ENCODE results near the gene DIABLO.

DIABLO gene

GRCh38 chr12:122187466-122187865, 38.4 kb downstream of the DIABLO start:
- Histone ChIP-seq H3K27me3 (ENCODE audit: insufficient read depth, low read depth, severe bottlenecking) (no peaks in the 10 kb centered on the region), H3K27ac (no peak overlapping the region), H3K4me3 (ENCODE audit: low read depth, low read length) (no peak overlapping the region), H3K9me3 (ENCODE audit: severe bottlenecking) (no peaks in the 10 kb centered on the region), H3K36me3 (no peaks in the 10 kb centered on the region)
- DNase-seq = no peak
- no peak for TF ChIP-seq CTCF (IDR thresholded peaks at IDR 0.05; ENCODE audit: low read depth, low read length)

- Histone ChIP-seq H3K4me3 (ENCODE audit: low read depth, low read length) (no peak overlapping the region), H3K27ac (no peak overlapping the region)
Measured at GRCh38 chr12:122185494-122186082, 40.3 kb downstream of the DIABLO start.

GRCh38 chr12:122185079-122185478, 40.8 kb downstream of the DIABLO start:
- Histone ChIP-seq H3K9me3 (ENCODE audit: severe bottlenecking) (no peaks in the 10 kb centered on the region), H3K27ac (no peak overlapping the region), H3K27me3 (ENCODE audit: insufficient read depth, low read depth, severe bottlenecking) (no peaks in the 10 kb centered on the region), H3K4me3 (ENCODE audit: low read depth, low read length) (no peak overlapping the region), H3K36me3 (no peaks in the 10 kb centered on the region)
- TF ChIP-seq CTCF (IDR thresholded peaks at IDR 0.05; ENCODE audit: low read depth, low read length) = no peak
- DNase-seq = no peak

More at GRCh38 chr12:122185494-122186082, 40.3 kb downstream of the DIABLO start:
- no peak for DNase-seq
- Histone ChIP-seq H3K27me3 (ENCODE audit: insufficient read depth, low read depth, severe bottlenecking) (no peaks in the 10 kb centered on the region), H3K36me3 (no peaks in the 10 kb centered on the region), H3K9me3 (ENCODE audit: severe bottlenecking) (no peaks in the 10 kb centered on the region)
- no peak for TF ChIP-seq CTCF (IDR thresholded peaks at IDR 0.05; ENCODE audit: low read depth, low read length)

GRCh38 chr12:122184517-122184916, 41.3 kb downstream of the DIABLO start:
- Histone ChIP-seq H3K36me3 (no peaks in the 10 kb centered on the region), H3K27me3 (ENCODE audit: insufficient read depth, low read depth, severe bottlenecking) (no peaks in the 10 kb centered on the region), H3K27ac (no peak overlapping the region), H3K4me3 (ENCODE audit: low read depth, low read length) (no peak overlapping the region), H3K9me3 (ENCODE audit: severe bottlenecking) (no peaks in the 10 kb centered on the region)
- no peak for TF ChIP-seq CTCF (IDR thresholded peaks at IDR 0.05; ENCODE audit: low read depth, low read length)
- no peak for DNase-seq

- Histone ChIP-seq H3K36me3 (no peaks in the 10 kb centered on the region), H3K9me3 (ENCODE audit: severe bottlenecking) (no peaks in the 10 kb centered on the region), H3K27ac (no peak overlapping the region), H3K4me3 (ENCODE audit: low read depth, low read length) (no peak overlapping the region), H3K27me3 (ENCODE audit: insufficient read depth, low read depth, severe bottlenecking) (no peaks in the 10 kb centered on the region)
- no peak for TF ChIP-seq CTCF (IDR thresholded peaks at IDR 0.05; ENCODE audit: low read depth, low read length)
- no peak for DNase-seq
Measured at GRCh38 chr12:122183588-122183940, 42.3 kb downstream of the DIABLO start.
